ENCODE measurements around the gene MLXIPL.

DNA sequence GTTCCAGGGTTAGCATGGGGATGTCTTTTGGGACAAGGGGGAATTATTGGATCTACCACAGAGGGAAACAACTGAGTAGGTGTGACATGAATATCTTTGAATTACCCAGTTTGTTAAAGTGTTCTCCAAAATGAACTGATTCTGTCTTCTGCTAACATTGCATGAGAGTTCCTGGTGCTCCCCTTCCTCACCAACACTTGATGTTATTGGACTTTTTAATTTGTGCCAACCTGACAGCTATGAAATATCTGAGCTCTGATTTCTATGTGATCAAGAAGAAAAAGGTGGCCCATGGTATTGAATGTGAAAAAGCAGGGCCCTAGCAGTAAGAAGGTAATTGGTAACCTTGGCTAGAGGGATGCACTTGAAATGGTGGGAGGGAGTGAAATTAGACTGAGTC is 38.7 kb upstream of the MLXIPL start:
- no peak for TF ChIP-seq POLR2A (IDR thresholded peaks at IDR 0.05)
- TF ChIP-seq, protein P1, sequence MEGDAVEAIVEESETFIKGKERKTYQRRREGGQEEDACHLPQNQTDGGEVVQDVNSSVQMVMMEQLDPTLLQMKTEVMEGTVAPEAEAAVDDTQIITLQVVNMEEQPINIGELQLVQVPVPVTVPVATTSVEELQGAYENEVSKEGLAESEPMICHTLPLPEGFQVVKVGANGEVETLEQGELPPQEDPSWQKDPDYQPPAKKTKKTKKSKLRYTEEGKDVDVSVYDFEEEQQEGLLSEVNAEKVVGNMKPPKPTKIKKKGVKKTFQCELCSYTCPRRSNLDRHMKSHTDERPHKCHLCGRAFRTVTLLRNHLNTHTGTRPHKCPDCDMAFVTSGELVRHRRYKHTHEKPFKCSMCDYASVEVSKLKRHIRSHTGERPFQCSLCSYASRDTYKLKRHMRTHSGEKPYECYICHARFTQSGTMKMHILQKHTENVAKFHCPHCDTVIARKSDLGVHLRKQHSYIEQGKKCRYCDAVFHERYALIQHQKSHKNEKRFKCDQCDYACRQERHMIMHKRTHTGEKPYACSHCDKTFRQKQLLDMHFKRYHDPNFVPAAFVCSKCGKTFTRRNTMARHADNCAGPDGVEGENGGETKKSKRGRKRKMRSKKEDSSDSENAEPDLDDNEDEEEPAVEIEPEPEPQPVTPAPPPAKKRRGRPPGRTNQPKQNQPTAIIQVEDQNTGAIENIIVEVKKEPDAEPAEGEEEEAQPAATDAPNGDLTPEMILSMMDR (IDR thresholded peaks at IDR 0.05): no peak
